Left ventricle myocardium inferior (tissue), 1 donor: Measurements from ENCODE around the gene SEC61A1. TPM values are rescaled to one million over a fixed set of nuclear protein-coding genes. Genes with fewer than 3 reads are reported as not detected.

Experiments used
- DNase-seq: peaks from one replicate; pipeline ENCODE4 v3.0.0-alpha.2; 2020
- H3K27ac ChIP-seq: fragments of 200-600 bp; replicated peaks from 2 replicates; pipeline ENCODE4 v1.8.0; 2021
- H3K27me3 ChIP-seq: fragments of 200-600 bp; 2 replicates; pipeline ENCODE4 v1.8.0; 2021; ENCODE audit warnings: low read depth
- H3K36me3 ChIP-seq: fragments of 200-600 bp; 2 replicates; pipeline ENCODE4 v1.8.0; 2021
- H3K4me1 ChIP-seq: fragments of 200-600 bp; 2 replicates; pipeline ENCODE4 v1.8.0; 2021
- H3K4me3 ChIP-seq: fragments of 200-600 bp; 2 replicates; pipeline ENCODE4 v1.8.0; 2021; ENCODE audit warnings: mild to moderate bottlenecking, moderate library complexity
- H3K9me3 ChIP-seq: fragments of 200-600 bp; replicated peaks from 2 replicates; pipeline ENCODE4 v1.8.0; 2021
- CTCF ChIP-seq: fragments of 200-600 bp; IDR thresholded peaks from 2 replicates; pipeline ENCODE4 v1.8.0; 2021; ENCODE audit warnings: antibody characterized with exemption, mild to moderate bottlenecking, borderline replicate concordance
- intact Hi-C: fragments of 100-400 bp; cut with micrococcal nuclease; formaldehyde crosslinking; loops from one replicate; pipeline ENCODE4 v1.11.0; 2022
- total RNA-seq: library from RNA; stranded (reverse); fragmentation: NEBNext Ultra II Directional; extraction: Animal tissue kit (Norgen Biotek cat#: 25700); gene quantifications from one replicate; pipeline ENCODE4 v1.2.1, GENCODE V29; 2021
- donor health status: DM: no; HTN: yes; CAD: no; lungs with severe emphysema.

The SEC61A1 gene
- total RNA-seq, 1 donor from 2014 or later: 65.8 TPM

GRCh38 chr3:128051459-128051836, 789 bp upstream of the SEC61A1 start:
- TF ChIP-seq CTCF: no peak
- peak overlapping the region; percentile 97 for H3K4me3 ChIP-seq
- no peak for DNase-seq
- peaks cover 19% of the 10 kb centered on the region for H3K36me3 ChIP-seq
- no peaks in the 10 kb centered on the region for H3K27me3 ChIP-seq
- intact Hi-C loops: no loop called here
- H3K27ac ChIP-seq: peak overlapping the region; percentile 96
- no peaks in the 10 kb centered on the region for H3K9me3 ChIP-seq
- peaks cover 47% of the 10 kb centered on the region for H3K4me1 ChIP-seq

GRCh38 chr3:128052595-128053351, 536 bp downstream of the SEC61A1 start:
- no peak for TF ChIP-seq CTCF
- Histone ChIP-seq H3K9me3 (no peaks in the 10 kb centered on the region), H3K36me3 (peaks cover 30% of the 10 kb centered on the region), H3K27me3 (no peaks in the 10 kb centered on the region), H3K4me3 (peak overlapping the region; percentile 97), H3K4me1 (peaks cover 47% of the 10 kb centered on the region), H3K27ac (peak overlapping the region; percentile 96)
- intact Hi-C loops: no loop called here
- no peak for DNase-seq

- DNase-seq: no peak
- H3K36me3 ChIP-seq: peaks cover 38% of the 10 kb centered on the region
- intact Hi-C loops: no loop called here
- peaks cover 49% of the 10 kb centered on the region for H3K4me1 ChIP-seq
- peak overlapping the region; percentile 96 for H3K27ac ChIP-seq
- no peaks in the 10 kb centered on the region for H3K9me3 ChIP-seq
- H3K27me3 ChIP-seq: no peaks in the 10 kb centered on the region
- no peak for TF ChIP-seq CTCF
- H3K4me3 ChIP-seq: peak overlapping the region; percentile 97
Observed at GRCh38 chr3:128053614-128054013, 1.4 kb downstream of the SEC61A1 start.

- H3K4me3 ChIP-seq: peak overlapping the region; percentile 97
- H3K4me1 ChIP-seq: peaks cover 56% of the 10 kb centered on the region
- H3K36me3 ChIP-seq: peaks cover 46% of the 10 kb centered on the region
- H3K9me3 ChIP-seq: no peaks in the 10 kb centered on the region
- TF ChIP-seq CTCF: no peak
- DNase-seq: no peak
- peak overlapping the region; percentile 96 for H3K27ac ChIP-seq
- intact Hi-C loops: no loop called here
- no peaks in the 10 kb centered on the region for H3K27me3 ChIP-seq
Observed at GRCh38 chr3:128054367-128054766, 2.1 kb downstream of the SEC61A1 start.

- Histone ChIP-seq H3K4me1 (peaks cover 53% of the 10 kb centered on the region), H3K27me3 (no peaks in the 10 kb centered on the region), H3K36me3 (peaks cover 65% of the 10 kb centered on the region), H3K9me3 (no peaks in the 10 kb centered on the region), H3K4me3 (no peak overlapping the region), H3K27ac (no peak overlapping the region)
- DNase-seq: no peak
- TF ChIP-seq CTCF: no peak
- intact Hi-C loops: no loop called here
Observed at GRCh38 chr3:128056258-128056657, 4.0 kb downstream of the SEC61A1 start.
